CD4-positive, alpha-beta T cell (primary cell): ENCODE measurements around the gene SP140L. TPM values are rescaled to one million over a fixed set of nuclear protein-coding genes. Genes with fewer than 3 reads are reported as not detected.
"Not testable (repeated sequence)": the region's sequence is repeated elsewhere in the genome, so short reads cannot be mapped to it uniquely, and the experiment has no call there.

ENCODE experiments used
- ATAC-seq: fragments of 200-7000 bp; cut with Tn5 transposase; one replicate; pipeline ENCODE4 v1.10.0; 2022; ENCODE audit warnings: mild to moderate bottlenecking; ENCODE audit not compliant: poor library complexity
- CTCF ChIA-PET: fragments of 350-600 bp; sonication (Branson Sonifier 250); formaldehyde crosslinking; loops from one replicate; lab custom pipeline; 2021; ENCODE audit warnings: antibody characterized with exemption, inconsistent platforms; lab: Charles Lee
- POLR2A ChIA-PET: fragments of 350-600 bp; sonication (Branson Sonifier 250); formaldehyde crosslinking; loops from one replicate; lab custom pipeline; 2021; ENCODE audit warnings: antibody characterized with exemption, inconsistent platforms; lab: Charles Lee
- DNase-seq, 14 experiments: peaks; one replicate each; pipeline ENCODE4 v3.0.0-alpha.2; 2013 to 2020; ENCODE audit warnings: mixed read lengths in 2 of 14
- H3K27ac ChIP-seq, 2 donors: one replicate each; pipeline versions ENCODE4 v1.5.1 to v1.7.0; 2013; ENCODE audit warnings: low read length in 2 of 2, low read depth in 1 of 2, mild to moderate bottlenecking in 1 of 2
- H3K27me3 ChIP-seq, 2 experiments: 1 replicate in 1 of 2; 2 replicates in 1 of 2; pipeline versions ENCODE4 v1.6.1 to v1.7.0; 2013; ENCODE audit warnings: low read length in 2 of 2, control low read depth in 1 of 2, mild to moderate bottlenecking in 1 of 2, moderate library complexity in 1 of 2; ENCODE audit not compliant: insufficient read depth in 2 of 2, control insufficient read depth in 1 of 2
- H3K36me3 ChIP-seq: one replicate; pipeline ENCODE4 v1.6.1; 2013; ENCODE audit warnings: low read length, control low read depth; ENCODE audit not compliant: insufficient read depth
- H3K4me1 ChIP-seq: one replicate; pipeline ENCODE4 v1.6.1; 2013; ENCODE audit warnings: low read length, control low read depth; ENCODE audit not compliant: insufficient read depth
- H3K4me3 ChIP-seq: one replicate; pipeline ENCODE4 v1.5.1; 2013; ENCODE audit warnings: mild to moderate bottlenecking, low read length, moderate library complexity
- H3K9me3 ChIP-seq, 2 experiments: 1 replicate in 1 of 2; 2 replicates in 1 of 2; pipeline versions ENCODE4 v1.6.1 to v1.7.0; 2013; ENCODE audit warnings: low read length in 2 of 2, mild to moderate bottlenecking in 2 of 2, control low read depth in 1 of 2, moderate library complexity in 1 of 2; ENCODE audit not compliant: control insufficient read depth in 1 of 2, insufficient read depth in 1 of 2
- H3K27ac Mint-ChIP-seq: one replicate; pipeline ENCODE4 v1.8.0; 2020; ENCODE audit warnings: mixed read lengths
- H3K27me3 Mint-ChIP-seq: one replicate; pipeline ENCODE4 v1.8.0; 2021; ENCODE audit warnings: mixed read lengths
- H3K36me3 Mint-ChIP-seq: one replicate; pipeline ENCODE4 v1.8.0; 2021; ENCODE audit warnings: low read depth, mixed read lengths
- H3K4me1 Mint-ChIP-seq: one replicate; pipeline ENCODE4 v1.8.0; 2021; ENCODE audit warnings: low read depth, mixed read lengths
- H3K4me3 Mint-ChIP-seq: one replicate; pipeline ENCODE4 v1.8.0; 2020; ENCODE audit warnings: mild to moderate bottlenecking, mixed read lengths
- H3K9me3 Mint-ChIP-seq: one replicate; pipeline ENCODE4 v1.8.0; 2020; ENCODE audit warnings: mixed read lengths
- intact Hi-C, 2 experiments: fragments of 100-400 bp; cut with DNase I in 1 of 2; cut with micrococcal nuclease in 1 of 2; formaldehyde crosslinking; loops; one replicate each; pipeline versions ENCODE4 v1.15.1 to v1.9.0; 2023 to 2025; cut with DNase I, micrococcal nuclease
- total RNA-seq, 174 experiments: library from RNA in 2 of 174; stranded (reverse) in 2 of 174; gene quantifications; one replicate each; pipeline ENCODE4 v1.2.3 and lab custom pipeline; 2021 to 2026
- TF ChIP-seq, protein P1 (sequence below): fragments of 200-600 bp; IDR thresholded peaks from one replicate; pipeline ENCODE4 v1.8.0; 2022; ENCODE audit warnings: antibody characterized with exemption, mild to moderate bottlenecking

SP140L gene
- total RNA-seq, 2 experiments from 2014 or later: 55.3 to 64.1 TPM

DNA sequence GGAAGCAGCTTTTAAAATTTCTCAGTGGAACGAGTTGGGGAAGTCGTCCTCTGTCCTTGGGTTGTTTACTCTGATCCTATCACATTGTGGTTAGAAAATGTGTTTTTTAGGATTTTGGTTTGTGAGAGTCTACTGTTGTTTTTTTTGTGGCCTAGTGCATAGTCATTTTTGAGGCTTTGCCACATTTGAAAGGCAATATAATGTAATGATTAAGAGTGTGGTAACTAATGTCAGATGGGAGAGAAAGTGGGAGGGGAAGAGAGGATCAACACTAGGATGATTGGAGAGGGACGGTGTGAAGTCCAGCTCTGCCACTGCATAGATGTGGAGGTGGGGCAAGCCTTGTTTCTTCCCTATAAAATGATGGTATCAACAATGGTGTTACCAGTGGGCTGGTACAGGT lies 8.5 kb downstream of the SP140L start:
- DNase-seq (no peak), ATAC-seq (no peak)
- peak overlapping the region; percentile 19 for H3K4me3 ChIP-seq
- peaks cover 66% of the 10 kb centered on the region for H3K4me1 Mint-ChIP-seq
- H3K9me3 Mint-ChIP-seq: no peaks in the 10 kb centered on the region
- ChIA-PET POLR2A (interaction anchor here (1.9 kb wide), 1 partner anchor 8 kb away, joined by 9 read pairs; the partner anchor contains the start of gene SP140L), CTCF (interaction anchor here (1.3 kb wide), 2 partner anchors 9 to 11 kb away, joined by 3 to 4 read pairs; partner anchors contain the start of gene SP140L)
- peaks cover 13% of the 10 kb centered on the region for H3K4me1 ChIP-seq
- TF ChIP-seq, protein P1, sequence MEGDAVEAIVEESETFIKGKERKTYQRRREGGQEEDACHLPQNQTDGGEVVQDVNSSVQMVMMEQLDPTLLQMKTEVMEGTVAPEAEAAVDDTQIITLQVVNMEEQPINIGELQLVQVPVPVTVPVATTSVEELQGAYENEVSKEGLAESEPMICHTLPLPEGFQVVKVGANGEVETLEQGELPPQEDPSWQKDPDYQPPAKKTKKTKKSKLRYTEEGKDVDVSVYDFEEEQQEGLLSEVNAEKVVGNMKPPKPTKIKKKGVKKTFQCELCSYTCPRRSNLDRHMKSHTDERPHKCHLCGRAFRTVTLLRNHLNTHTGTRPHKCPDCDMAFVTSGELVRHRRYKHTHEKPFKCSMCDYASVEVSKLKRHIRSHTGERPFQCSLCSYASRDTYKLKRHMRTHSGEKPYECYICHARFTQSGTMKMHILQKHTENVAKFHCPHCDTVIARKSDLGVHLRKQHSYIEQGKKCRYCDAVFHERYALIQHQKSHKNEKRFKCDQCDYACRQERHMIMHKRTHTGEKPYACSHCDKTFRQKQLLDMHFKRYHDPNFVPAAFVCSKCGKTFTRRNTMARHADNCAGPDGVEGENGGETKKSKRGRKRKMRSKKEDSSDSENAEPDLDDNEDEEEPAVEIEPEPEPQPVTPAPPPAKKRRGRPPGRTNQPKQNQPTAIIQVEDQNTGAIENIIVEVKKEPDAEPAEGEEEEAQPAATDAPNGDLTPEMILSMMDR: no peak
- H3K27ac ChIP-seq: peak overlapping the region; percentile 51 to 59
- H3K36me3 ChIP-seq: peaks cover 24% of the 10 kb centered on the region
- H3K27ac Mint-ChIP-seq: peak overlapping the region; percentile 77
- H3K27me3 ChIP-seq: no peaks in the 10 kb centered on the region
- intact Hi-C loops: no loop called here
- H3K4me3 Mint-ChIP-seq: peak overlapping the region; percentile 47
- peaks cover 64% of the 10 kb centered on the region for H3K36me3 Mint-ChIP-seq
- no peaks in the 10 kb centered on the region for H3K9me3 ChIP-seq
- no peaks in the 10 kb centered on the region for H3K27me3 Mint-ChIP-seq

DNA sequence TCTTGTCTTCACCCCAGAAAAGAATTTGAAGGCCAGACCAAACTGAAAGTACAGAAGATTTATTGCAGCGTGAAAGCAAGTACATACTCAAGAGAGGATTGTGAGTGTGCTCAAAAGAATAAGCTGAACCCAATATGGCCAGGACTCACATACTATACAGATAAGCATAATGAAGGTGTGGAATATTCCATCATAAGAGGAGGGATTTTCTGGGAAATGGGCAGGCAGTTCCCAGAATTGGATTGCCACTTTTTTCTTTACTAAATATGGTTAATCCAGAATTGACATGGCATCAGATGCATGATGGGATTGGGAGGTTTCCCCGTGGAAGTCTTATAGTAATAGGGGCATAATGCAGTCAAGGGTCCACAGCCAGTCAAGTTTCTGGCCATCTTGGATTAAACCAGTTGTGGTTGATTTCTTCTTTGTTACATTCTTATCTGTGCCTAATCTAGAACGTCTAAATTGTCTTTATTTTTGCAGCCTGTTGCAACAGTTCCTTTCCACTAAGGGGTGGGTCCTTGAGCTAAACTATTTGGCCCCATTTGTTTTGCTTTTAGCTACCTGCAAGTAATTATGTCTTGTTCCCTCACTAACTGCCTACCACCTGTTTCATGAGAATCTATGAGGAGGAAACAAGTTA lies 9.0 kb downstream of the SP140L start:
- Mint-ChIP-seq H3K9me3 (no peaks in the 10 kb centered on the region), H3K4me3 (peak overlapping the region; percentile 47), H3K27ac (peak overlapping the region; percentile 77), H3K4me1 (peaks cover 61% of the 10 kb centered on the region), H3K27me3 (no peaks in the 10 kb centered on the region), H3K36me3 (peaks cover 59% of the 10 kb centered on the region)
- TF ChIP-seq, protein P1: no peak
- intact Hi-C loops: no loop called here
- DNase-seq (no peak), ATAC-seq (peak; percentile 46)
- H3K9me3 ChIP-seq: no peaks in the 10 kb centered on the region
- H3K27me3 ChIP-seq: no peaks in the 10 kb centered on the region
- peaks cover 24% of the 10 kb centered on the region for H3K36me3 ChIP-seq
- peaks cover 10% of the 10 kb centered on the region for H3K4me1 ChIP-seq
- peak overlapping the region; percentile 51 to 59 for H3K27ac ChIP-seq
- ChIA-PET CTCF (interaction anchor here (1.3 kb wide), 2 partner anchors 9 to 11 kb away, joined by 3 to 4 read pairs; partner anchors contain the start of gene SP140L), POLR2A (interaction anchor here (0.7 to 1.9 kb wide), 3 partner anchors 9 to 117 kb away, joined by 3 to 9 read pairs (median 3); partner anchors contain the start of gene SP140L)
- H3K4me3 ChIP-seq: peak overlapping the region; percentile 19

DNA sequence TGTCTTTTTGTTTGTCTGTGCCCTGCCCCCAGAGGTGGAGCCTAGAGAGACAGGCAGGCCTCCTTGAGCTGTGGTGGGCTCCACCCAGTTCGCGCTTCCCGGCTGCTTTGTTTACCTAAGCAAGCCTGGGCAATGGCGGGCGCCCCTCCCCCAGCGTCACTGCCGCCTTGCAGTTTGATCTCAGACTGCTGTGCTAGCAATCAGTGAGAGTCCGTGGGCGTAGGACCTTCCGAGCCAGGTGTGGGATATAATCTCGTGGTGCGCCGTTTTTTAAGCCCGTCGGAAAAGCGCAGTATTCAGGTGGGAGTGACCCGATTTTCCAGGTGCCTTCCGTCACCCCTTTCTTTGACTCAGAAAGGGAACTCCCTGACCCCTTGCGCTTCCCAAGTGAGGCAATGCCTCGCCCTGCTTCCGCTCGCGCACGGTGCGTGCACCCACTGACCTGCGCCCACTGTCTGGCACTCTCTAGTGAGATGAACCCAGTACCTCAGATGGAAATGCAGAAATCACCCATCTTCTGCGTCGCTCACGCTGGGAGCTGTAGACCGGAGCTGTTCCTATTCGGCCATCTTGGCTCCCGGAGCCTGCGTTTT lies 15.0 kb downstream of the SP140L start:
- H3K27me3 ChIP-seq, H3K4me3 ChIP-seq, POLR2A ChIA-PET, DNase-seq, H3K27me3 Mint-ChIP-seq, H3K27ac ChIP-seq, H3K4me3 Mint-ChIP-seq, H3K4me1 ChIP-seq, ATAC-seq, CTCF ChIA-PET: not testable (repeated sequence)
- Mint-ChIP-seq H3K27ac (peak overlapping the region; percentile 48), H3K9me3 (peaks cover 18% of the 10 kb centered on the region), H3K36me3 (peaks cover 57% of the 10 kb centered on the region), H3K4me1 (peaks cover 42% of the 10 kb centered on the region)
- Histone ChIP-seq H3K36me3 (peaks cover 37% of the 10 kb centered on the region), H3K9me3 (peaks cover 2 to 26% of the 10 kb centered on the region in 2 experiments)
- intact Hi-C loops: loop anchor here in 1 of 2 experiments (10.0 kb wide), 1 partner anchor 1073 kb away; no protein-coding TSS in a partner anchor

DNA sequence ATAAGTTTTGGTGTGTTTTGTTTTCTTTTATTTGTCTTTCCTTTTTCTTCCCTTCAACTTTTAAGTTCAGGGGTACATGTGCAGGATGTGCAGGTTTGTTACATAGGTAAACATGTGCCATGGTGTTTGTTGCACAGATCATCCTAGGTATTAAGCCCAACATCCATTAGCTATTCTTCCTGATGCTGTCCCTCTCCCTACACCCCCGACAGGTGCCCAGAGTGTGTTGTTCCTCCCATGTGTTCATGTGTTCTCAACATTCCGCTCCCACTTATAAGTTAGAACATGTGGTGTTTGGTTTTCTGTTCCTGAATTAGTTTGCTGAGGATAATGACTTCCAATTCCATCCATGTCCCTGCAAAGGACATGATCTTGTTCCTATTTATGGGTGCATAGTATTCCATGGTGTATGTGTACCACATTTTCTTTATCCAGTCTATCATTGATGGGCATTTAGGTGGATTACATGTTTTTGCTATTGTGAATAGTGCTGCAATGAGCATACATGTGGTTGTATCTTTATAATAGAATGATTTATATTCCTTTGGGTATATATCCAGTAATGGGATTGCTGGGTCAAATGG lies 16.1 kb downstream of the SP140L start:
- Histone ChIP-seq H3K36me3 (peaks cover 38% of the 10 kb centered on the region), H3K9me3 (peaks cover 10 to 29% of the 10 kb centered on the region in 2 experiments), H3K4me1 (peaks cover 14% of the 10 kb centered on the region)
- H3K27me3 Mint-ChIP-seq, H3K27ac ChIP-seq, H3K4me3 ChIP-seq, H3K27me3 ChIP-seq, CTCF ChIA-PET, DNase-seq, POLR2A ChIA-PET, H3K4me3 Mint-ChIP-seq, ATAC-seq: not testable (repeated sequence)
- intact Hi-C loops: loop anchor here in 1 of 2 experiments (10.0 kb wide), 1 partner anchor 1072 kb away; no protein-coding TSS in a partner anchor
- Mint-ChIP-seq H3K4me1 (peaks cover 52% of the 10 kb centered on the region), H3K27ac (peak overlapping the region; percentile 48), H3K36me3 (peaks cover 64% of the 10 kb centered on the region), H3K9me3 (peaks cover 18% of the 10 kb centered on the region)
